Fibroblast of pulmonary artery (primary cell): ENCODE measurements around the gene H1-8.

Experiments used
- DNase-seq: peaks from one replicate; pipeline ENCODE4 v3.0.0-alpha.2; 2010; ENCODE audit warnings: low read depth
- H3K4me3 ChIP-seq: replicated peaks from 2 replicates; pipeline ENCODE4 v1.5.1; 2011; ENCODE audit warnings: low read depth, mild to moderate bottlenecking, control low read depth, low read length, moderate library complexity
- CTCF ChIP-seq: IDR thresholded peaks from 2 replicates; pipeline ENCODE4 v1.5.1; 2011; ENCODE audit warnings: mild to moderate bottlenecking, control low read depth, low read length, inconsistent platforms; ENCODE audit errors: missing control alignments

H1-8 gene

GRCh38 chr3:129562803-129563202 is 19.8 kb downstream of the H1-8 start:
- TF ChIP-seq CTCF = no peak
- H3K4me3 ChIP-seq = no peak overlapping the region
- no peak for DNase-seq

GRCh38 chr3:129563332-129563731 is 20.4 kb downstream of the H1-8 start:
- TF ChIP-seq CTCF = no peak
- no peak for DNase-seq
- no peak overlapping the region for H3K4me3 ChIP-seq

GRCh38 chr3:129563850-129564535 is 21.0 kb downstream of the H1-8 start:
- TF ChIP-seq CTCF = no peak
- H3K4me3 ChIP-seq = no peak overlapping the region
- peak; percentile 31 for DNase-seq

GRCh38 chr3:129564981-129565644 is 22.1 kb downstream of the H1-8 start:
- H3K4me3 ChIP-seq = no peak overlapping the region
- no peak for TF ChIP-seq CTCF
- DNase-seq = no peak

- TF ChIP-seq CTCF = no peak
- H3K4me3 ChIP-seq = no peak overlapping the region
- DNase-seq = no peak
Measured at GRCh38 chr3:129565902-129566301, 22.9 kb downstream of the H1-8 start.

GRCh38 chr3:129567176-129567705 is 24.3 kb downstream of the H1-8 start:
- no peak for TF ChIP-seq CTCF
- no peak overlapping the region for H3K4me3 ChIP-seq
- no peak for DNase-seq
